Right lobe of liver (tissue), 4 donors: Measurements from ENCODE around the gene MAPKAP1.

Experiments
- POLR2A ChIP-seq: fragments of 450-650 bp; IDR thresholded peaks from one replicate; pipeline ENCODE4 v1.6.1; 2017; ENCODE audit warnings: antibody characterized with exemption, mild to moderate bottlenecking
- TF ChIP-seq, protein P1 (sequence below), 4 donors: fragments of 200-600 bp in 3 of 4; fragments of 450-650 bp in 1 of 4; IDR thresholded peaks; one replicate each; pipeline versions ENCODE4 v1.5.1 to v1.8.0; 2016 to 2022; ENCODE audit warnings: antibody characterized with exemption in 4 of 4, mild to moderate bottlenecking in 2 of 4
- donor health status: DM: no; HTN: no; CAD: no.
- donor health status: DM: no; HTN: no; CAD: no.
- donor health status: DM: no; HTN: yes; CAD: no.

GRCh38 chr9:125754096-125754495 is 47.1 kb upstream of the MAPKAP1 start:
- TF ChIP-seq, protein P1, sequence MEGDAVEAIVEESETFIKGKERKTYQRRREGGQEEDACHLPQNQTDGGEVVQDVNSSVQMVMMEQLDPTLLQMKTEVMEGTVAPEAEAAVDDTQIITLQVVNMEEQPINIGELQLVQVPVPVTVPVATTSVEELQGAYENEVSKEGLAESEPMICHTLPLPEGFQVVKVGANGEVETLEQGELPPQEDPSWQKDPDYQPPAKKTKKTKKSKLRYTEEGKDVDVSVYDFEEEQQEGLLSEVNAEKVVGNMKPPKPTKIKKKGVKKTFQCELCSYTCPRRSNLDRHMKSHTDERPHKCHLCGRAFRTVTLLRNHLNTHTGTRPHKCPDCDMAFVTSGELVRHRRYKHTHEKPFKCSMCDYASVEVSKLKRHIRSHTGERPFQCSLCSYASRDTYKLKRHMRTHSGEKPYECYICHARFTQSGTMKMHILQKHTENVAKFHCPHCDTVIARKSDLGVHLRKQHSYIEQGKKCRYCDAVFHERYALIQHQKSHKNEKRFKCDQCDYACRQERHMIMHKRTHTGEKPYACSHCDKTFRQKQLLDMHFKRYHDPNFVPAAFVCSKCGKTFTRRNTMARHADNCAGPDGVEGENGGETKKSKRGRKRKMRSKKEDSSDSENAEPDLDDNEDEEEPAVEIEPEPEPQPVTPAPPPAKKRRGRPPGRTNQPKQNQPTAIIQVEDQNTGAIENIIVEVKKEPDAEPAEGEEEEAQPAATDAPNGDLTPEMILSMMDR (IDR thresholded peaks at IDR 0.05) = no peak
- TF ChIP-seq POLR2A = no peak
